ENCODE data around the gene CEP112.

The CEP112 gene

GRCh38 chr17:65865715-65866425, 326.1 kb downstream of the CEP112 start:
- FAIRE-seq (no peak), DNase-seq (ENCODE audit: insufficient read length, low spot score) (no peak)
- no peak for TF ChIP-seq CTCF (IDR thresholded peaks at IDR 0.05; ENCODE audit: insufficient read depth, missing control alignments)

- no peak for FAIRE-seq
- no peak for DNase-seq (ENCODE audit: insufficient read length, low spot score)
- no peak for TF ChIP-seq CTCF (IDR thresholded peaks at IDR 0.05; ENCODE audit: insufficient read depth, missing control alignments)
These were observed 327.5 kb downstream of the CEP112 start for GRCh38 chr17:65864394-65864793.

GRCh38 chr17:65857718-65858117, 334.2 kb downstream of the CEP112 start:
- FAIRE-seq (no peak), DNase-seq (ENCODE audit: insufficient read length, low spot score) (no peak)
- no peak for TF ChIP-seq CTCF (IDR thresholded peaks at IDR 0.05; ENCODE audit: insufficient read depth, missing control alignments)

- DNase-seq (ENCODE audit: insufficient read length, low spot score) (no peak), FAIRE-seq (no peak)
- TF ChIP-seq CTCF (IDR thresholded peaks at IDR 0.05; ENCODE audit: insufficient read depth, missing control alignments) = no peak
These were observed 335.1 kb downstream of the CEP112 start for GRCh38 chr17:65856865-65857264.

GRCh38 chr17:65855675-65856074, 336.3 kb downstream of the CEP112 start:
- DNase-seq (ENCODE audit: insufficient read length, low spot score) (no peak), FAIRE-seq (no peak)
- TF ChIP-seq CTCF (IDR thresholded peaks at IDR 0.05; ENCODE audit: insufficient read depth, missing control alignments) = no peak

GRCh38 chr17:65855245-65855644, 336.7 kb downstream of the CEP112 start:
- no peak for TF ChIP-seq CTCF (IDR thresholded peaks at IDR 0.05; ENCODE audit: insufficient read depth, missing control alignments)
- FAIRE-seq = no peak
- DNase-seq (ENCODE audit: insufficient read length, low spot score) = no peak

- no peak for DNase-seq (ENCODE audit: insufficient read length, low spot score)
- no peak for FAIRE-seq
- no peak for TF ChIP-seq CTCF (IDR thresholded peaks at IDR 0.05; ENCODE audit: insufficient read depth, missing control alignments)
These were observed 338.1 kb downstream of the CEP112 start for GRCh38 chr17:65853816-65854215.
